Retina (tissue), 1 donor: ENCODE data around the gene GATAD2A.
"Not testable (repeated sequence)": the region's sequence is repeated elsewhere in the genome, so short reads cannot be mapped to it uniquely, and the experiment has no call there.

Experiments used
- DNase-seq: peaks from one replicate; pipeline ENCODE4 v3.0.0-alpha.2; 2016

Gene GATAD2A

GRCh38 chr19:19468424-19469050 is 63.1 kb downstream of the GATAD2A start:
- DNase-seq = no peak

- no peak for DNase-seq
Measured at GRCh38 chr19:19470579-19470978, 65.1 kb downstream of the GATAD2A start.

- DNase-seq = no peak
Measured at GRCh38 chr19:19471682-19472081, 66.2 kb downstream of the GATAD2A start.

- DNase-seq = not testable (repeated sequence)
Measured at GRCh38 chr19:19472106-19472505, 66.6 kb downstream of the GATAD2A start.

GRCh38 chr19:19475015-19475765 is 69.7 kb downstream of the GATAD2A start:
- DNase-seq = peak; percentile 53

GRCh38 chr19:19475849-19476828 is 70.7 kb downstream of the GATAD2A start:
- no peak for DNase-seq

- DNase-seq = no peak
Measured at GRCh38 chr19:19477705-19478383, 72.4 kb downstream of the GATAD2A start.

- no peak for DNase-seq
Measured at GRCh38 chr19:19480688-19481087, 75.2 kb downstream of the GATAD2A start.

- peak; percentile 63 for DNase-seq
Measured at GRCh38 chr19:19482809-19483596, 77.5 kb downstream of the GATAD2A start.

- peak; percentile 77 for DNase-seq
Measured at GRCh38 chr19:19485161-19485997, 79.9 kb downstream of the GATAD2A start.

- peak; percentile 23 for DNase-seq
Measured at GRCh38 chr19:19485998-19486290, 80.5 kb downstream of the GATAD2A start.

- peak; percentile 30 for DNase-seq
Measured at GRCh38 chr19:19486343-19487076, 81.0 kb downstream of the GATAD2A start.

GRCh38 chr19:19487077-19487949 is 81.8 kb downstream of the GATAD2A start:
- DNase-seq = no peak

- DNase-seq = peak; percentile 50
Measured at GRCh38 chr19:19487950-19488874, 82.7 kb downstream of the GATAD2A start.

- DNase-seq = peak; percentile 79
Measured at GRCh38 chr19:19488875-19489690, 83.6 kb downstream of the GATAD2A start.

- no peak for DNase-seq
Measured at GRCh38 chr19:19489804-19490204, 84.3 kb downstream of the GATAD2A start.
